Parathyroid adenoma (tissue), 2 donors: Measurements from ENCODE around the gene DROSHA.

ENCODE experiments used
- H2AFZ ChIP-seq: fragments of 300-600 bp; sonication (generic); one replicate; pipeline ENCODE4 v1.7.0; 2017; ENCODE audit warnings: antibody characterized with exemption, mild to moderate bottlenecking
- H3K27ac ChIP-seq: fragments of 300-600 bp; sonication (generic); one replicate; pipeline ENCODE4 v1.7.0; 2017
- H3K27me3 ChIP-seq: fragments of 300-600 bp; sonication (generic); one replicate; pipeline ENCODE4 v1.7.0; 2017; ENCODE audit warnings: low read length; ENCODE audit not compliant: control insufficient read depth, insufficient read depth
- H3K36me3 ChIP-seq: fragments of 300-600 bp; sonication (generic); one replicate; pipeline ENCODE4 v1.7.0; 2017; ENCODE audit warnings: low read length; ENCODE audit not compliant: control insufficient read depth, insufficient read depth
- H3K4me1 ChIP-seq: fragments of 300-600 bp; sonication (generic); one replicate; pipeline ENCODE4 v1.7.0; 2017; ENCODE audit warnings: control low read depth
- H3K4me2 ChIP-seq: fragments of 300-600 bp; sonication (generic); one replicate; pipeline ENCODE4 v1.7.0; 2017; ENCODE audit warnings: low read length
- H3K4me3 ChIP-seq: fragments of 300-600 bp; sonication (generic); one replicate; pipeline ENCODE4 v1.7.0; 2017; ENCODE audit warnings: low read depth, low read length
- H3K79me2 ChIP-seq: fragments of 300-600 bp; sonication (generic); one replicate; pipeline ENCODE4 v1.7.0; 2017; ENCODE audit warnings: control low read depth
- H3K9ac ChIP-seq: fragments of 300-600 bp; sonication (generic); one replicate; pipeline ENCODE4 v1.7.0; 2017; ENCODE audit warnings: mild to moderate bottlenecking
- H3K9me3 ChIP-seq: fragments of 300-600 bp; sonication (generic); one replicate; pipeline ENCODE4 v1.7.0; 2017; ENCODE audit warnings: low read length; ENCODE audit not compliant: control insufficient read depth
- TF ChIP-seq, protein P1 (sequence below): fragments of 300-600 bp; sonication (generic); IDR thresholded peaks from one replicate; pipeline ENCODE4 v1.7.0; 2017; ENCODE audit warnings: antibody characterized with exemption, mild to moderate bottlenecking
- donor health status: primary hyperparathyroidism.

The DROSHA gene

DNA sequence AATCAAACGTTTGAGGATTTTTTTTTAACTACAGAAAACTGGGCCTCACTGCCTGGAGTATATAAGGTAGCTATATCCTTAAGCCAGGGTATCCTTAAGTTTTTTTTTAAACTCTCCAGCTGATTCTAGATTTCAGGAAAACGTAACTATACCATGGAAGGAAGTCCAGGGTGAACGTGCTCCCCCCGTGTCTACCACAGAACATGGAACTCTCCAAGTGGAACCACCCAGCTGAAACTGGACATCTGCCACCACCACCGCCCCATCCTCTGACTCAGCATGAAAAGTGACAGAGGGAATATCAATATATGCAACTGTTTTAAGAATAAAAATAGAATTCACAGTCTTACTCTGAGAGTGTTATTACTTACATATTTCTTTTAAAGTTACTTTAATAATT is 61.3 kb downstream of the DROSHA start:
- Histone ChIP-seq H3K4me2 (no peak overlapping the region), H3K79me2 (no peaks in the 10 kb centered on the region), H3K27ac (no peak overlapping the region), H3K36me3 (no peaks in the 10 kb centered on the region), H3K9ac (no peak overlapping the region), H2AFZ (no peak overlapping the region), H3K27me3 (no peaks in the 10 kb centered on the region), H3K4me1 (no peaks in the 10 kb centered on the region), H3K4me3 (no peak overlapping the region), H3K9me3 (no peaks in the 10 kb centered on the region)
- TF ChIP-seq, protein P1, sequence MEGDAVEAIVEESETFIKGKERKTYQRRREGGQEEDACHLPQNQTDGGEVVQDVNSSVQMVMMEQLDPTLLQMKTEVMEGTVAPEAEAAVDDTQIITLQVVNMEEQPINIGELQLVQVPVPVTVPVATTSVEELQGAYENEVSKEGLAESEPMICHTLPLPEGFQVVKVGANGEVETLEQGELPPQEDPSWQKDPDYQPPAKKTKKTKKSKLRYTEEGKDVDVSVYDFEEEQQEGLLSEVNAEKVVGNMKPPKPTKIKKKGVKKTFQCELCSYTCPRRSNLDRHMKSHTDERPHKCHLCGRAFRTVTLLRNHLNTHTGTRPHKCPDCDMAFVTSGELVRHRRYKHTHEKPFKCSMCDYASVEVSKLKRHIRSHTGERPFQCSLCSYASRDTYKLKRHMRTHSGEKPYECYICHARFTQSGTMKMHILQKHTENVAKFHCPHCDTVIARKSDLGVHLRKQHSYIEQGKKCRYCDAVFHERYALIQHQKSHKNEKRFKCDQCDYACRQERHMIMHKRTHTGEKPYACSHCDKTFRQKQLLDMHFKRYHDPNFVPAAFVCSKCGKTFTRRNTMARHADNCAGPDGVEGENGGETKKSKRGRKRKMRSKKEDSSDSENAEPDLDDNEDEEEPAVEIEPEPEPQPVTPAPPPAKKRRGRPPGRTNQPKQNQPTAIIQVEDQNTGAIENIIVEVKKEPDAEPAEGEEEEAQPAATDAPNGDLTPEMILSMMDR: no peak

GRCh38 chr5:31469886-31470285 is 62.0 kb downstream of the DROSHA start:
- no peaks in the 10 kb centered on the region for H3K36me3 ChIP-seq
- TF ChIP-seq, protein P1: no peak

DNA sequence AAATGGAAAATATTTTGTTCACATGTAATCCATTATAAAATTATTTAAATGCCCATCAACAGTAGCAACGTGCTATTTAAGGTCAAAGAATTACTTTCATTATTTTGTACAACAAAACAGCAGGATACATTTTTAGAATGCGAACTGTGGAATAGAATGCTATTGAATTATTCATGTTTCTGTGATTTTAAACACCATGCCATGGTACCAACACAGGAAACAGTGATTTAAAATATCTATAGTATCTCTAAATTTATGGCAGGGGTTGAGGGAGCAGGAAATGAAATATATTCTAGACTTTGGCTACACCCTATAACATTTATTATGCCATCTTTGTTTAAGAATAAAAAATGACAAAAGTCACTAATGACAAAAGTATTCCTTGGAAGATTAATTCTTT is 62.4 kb downstream of the DROSHA start:
- TF ChIP-seq, protein P1: no peak
- H3K36me3 ChIP-seq: no peaks in the 10 kb centered on the region
- H3K9me3 ChIP-seq: no peaks in the 10 kb centered on the region
- no peak overlapping the region for H3K4me2 ChIP-seq
- no peak overlapping the region for H3K27ac ChIP-seq
- H2AFZ ChIP-seq: no peak overlapping the region
- no peak overlapping the region for H3K4me3 ChIP-seq
- no peak overlapping the region for H3K9ac ChIP-seq
- H3K4me1 ChIP-seq: no peaks in the 10 kb centered on the region
- no peaks in the 10 kb centered on the region for H3K79me2 ChIP-seq
- no peaks in the 10 kb centered on the region for H3K27me3 ChIP-seq

More at GRCh38 chr5:31469886-31470285, 62.0 kb downstream of the DROSHA start:
- Histone ChIP-seq H3K4me3 (no peak overlapping the region), H2AFZ (no peak overlapping the region), H3K27me3 (no peaks in the 10 kb centered on the region), H3K79me2 (no peaks in the 10 kb centered on the region), H3K4me2 (no peak overlapping the region), H3K9me3 (no peaks in the 10 kb centered on the region), H3K9ac (no peak overlapping the region), H3K27ac (no peak overlapping the region), H3K4me1 (no peaks in the 10 kb centered on the region)

DNA sequence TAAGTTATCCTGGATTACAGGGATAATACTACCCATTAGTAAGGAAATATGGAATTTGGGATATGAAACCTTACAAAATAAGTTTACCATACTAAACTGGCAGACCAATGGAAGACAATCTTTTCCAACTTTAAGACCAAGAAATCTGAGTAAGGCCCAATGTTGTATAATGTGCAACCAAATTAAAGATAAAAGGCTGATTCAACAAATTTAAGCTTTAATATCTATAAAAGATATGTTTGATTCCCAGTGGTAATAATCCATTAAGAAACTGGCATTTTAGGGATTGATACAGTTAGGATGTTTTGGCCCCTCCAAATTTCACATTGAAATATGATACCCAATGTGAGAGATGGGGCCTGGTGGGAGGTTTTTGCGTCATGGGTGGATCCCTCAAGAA is 66.6 kb downstream of the DROSHA start:
- Histone ChIP-seq H3K27me3 (no peaks in the 10 kb centered on the region), H3K4me3 (no peak overlapping the region), H2AFZ (no peak overlapping the region), H3K36me3 (no peaks in the 10 kb centered on the region), H3K4me2 (no peak overlapping the region), H3K9ac (no peak overlapping the region), H3K9me3 (no peaks in the 10 kb centered on the region), H3K4me1 (no peaks in the 10 kb centered on the region), H3K79me2 (no peaks in the 10 kb centered on the region), H3K27ac (no peak overlapping the region)
- TF ChIP-seq, protein P1: no peak

- H2AFZ ChIP-seq: no peak overlapping the region
- TF ChIP-seq, protein P1: no peak
- H3K4me1 ChIP-seq: no peaks in the 10 kb centered on the region
- H3K27ac ChIP-seq: no peak overlapping the region
- no peaks in the 10 kb centered on the region for H3K27me3 ChIP-seq
- no peak overlapping the region for H3K4me2 ChIP-seq
- H3K4me3 ChIP-seq: no peak overlapping the region
- no peaks in the 10 kb centered on the region for H3K36me3 ChIP-seq
- no peak overlapping the region for H3K9ac ChIP-seq
- no peaks in the 10 kb centered on the region for H3K79me2 ChIP-seq
- no peaks in the 10 kb centered on the region for H3K9me3 ChIP-seq
These were observed 67.8 kb downstream of the DROSHA start for GRCh38 chr5:31464081-31464480.
